MM.1S (cell line): ENCODE data around the gene SUSD2.
"Not testable (repeated sequence)": the region's sequence is repeated elsewhere in the genome, so short reads cannot be mapped to it uniquely, and the experiment has no call there.

Experiments
- EZH2 ChIP-seq: fragments of 300-600 bp; sonication (generic); optimal IDR thresholded peaks from 2 replicates; pipeline ENCODE3; 2017; ENCODE audit warnings: low read depth, mild to moderate bottlenecking, antibody characterized with exemption, low read length, mixed read lengths
- EZH2phosphoT487 ChIP-seq: fragments of 300-600 bp; sonication (generic); IDR thresholded peaks from 2 replicates; pipeline ENCODE4 v1.6.1; 2018; ENCODE audit warnings: antibody characterized with exemption, low read length
- TF ChIP-seq, protein P1 (sequence below): fragments of 300-600 bp; sonication (generic); IDR thresholded peaks from 2 replicates; pipeline ENCODE4 v1.5.1; 2016; ENCODE audit warnings: antibody characterized with exemption, low read length, mixed read lengths

DNA sequence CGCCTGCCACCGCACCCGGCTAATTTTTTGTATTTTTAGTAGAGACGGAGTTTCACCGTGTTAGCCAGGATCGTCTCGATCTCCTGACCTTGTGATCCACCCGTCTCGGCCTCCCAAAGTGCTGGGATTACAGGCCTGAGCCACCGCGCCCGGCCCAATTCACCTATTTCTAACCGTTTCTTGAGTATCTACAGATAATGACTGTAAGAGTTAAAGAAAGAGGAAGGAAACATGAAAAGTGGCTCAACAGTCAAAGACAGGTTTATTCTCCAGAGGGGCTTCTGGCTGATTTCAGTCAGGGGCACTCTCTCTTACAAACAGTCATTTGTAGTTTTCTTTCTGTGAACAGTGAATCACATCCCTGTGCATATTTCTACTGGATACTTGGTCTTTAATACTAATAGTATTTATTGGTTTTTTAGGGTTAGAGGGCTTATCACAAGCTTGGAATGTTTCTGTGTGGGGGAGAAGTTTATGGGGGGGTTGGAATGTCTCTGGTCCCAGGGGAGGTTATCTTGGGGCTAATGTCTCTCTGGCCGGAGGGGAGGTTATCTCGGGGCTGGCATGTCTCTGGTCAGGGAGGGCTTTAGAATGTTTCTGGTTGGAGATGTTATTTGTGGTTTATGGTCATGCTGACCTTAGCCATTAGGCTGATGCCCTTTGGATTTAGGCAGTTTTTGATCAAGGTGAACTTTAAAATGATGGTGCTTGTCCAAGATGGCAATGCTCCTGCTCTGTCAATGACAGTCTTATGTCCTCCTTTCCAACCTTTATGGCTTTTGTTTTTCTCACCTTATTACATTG lies 25.4 kb downstream of the SUSD2 start:
- TF ChIP-seq, protein P1, sequence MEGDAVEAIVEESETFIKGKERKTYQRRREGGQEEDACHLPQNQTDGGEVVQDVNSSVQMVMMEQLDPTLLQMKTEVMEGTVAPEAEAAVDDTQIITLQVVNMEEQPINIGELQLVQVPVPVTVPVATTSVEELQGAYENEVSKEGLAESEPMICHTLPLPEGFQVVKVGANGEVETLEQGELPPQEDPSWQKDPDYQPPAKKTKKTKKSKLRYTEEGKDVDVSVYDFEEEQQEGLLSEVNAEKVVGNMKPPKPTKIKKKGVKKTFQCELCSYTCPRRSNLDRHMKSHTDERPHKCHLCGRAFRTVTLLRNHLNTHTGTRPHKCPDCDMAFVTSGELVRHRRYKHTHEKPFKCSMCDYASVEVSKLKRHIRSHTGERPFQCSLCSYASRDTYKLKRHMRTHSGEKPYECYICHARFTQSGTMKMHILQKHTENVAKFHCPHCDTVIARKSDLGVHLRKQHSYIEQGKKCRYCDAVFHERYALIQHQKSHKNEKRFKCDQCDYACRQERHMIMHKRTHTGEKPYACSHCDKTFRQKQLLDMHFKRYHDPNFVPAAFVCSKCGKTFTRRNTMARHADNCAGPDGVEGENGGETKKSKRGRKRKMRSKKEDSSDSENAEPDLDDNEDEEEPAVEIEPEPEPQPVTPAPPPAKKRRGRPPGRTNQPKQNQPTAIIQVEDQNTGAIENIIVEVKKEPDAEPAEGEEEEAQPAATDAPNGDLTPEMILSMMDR: not testable (repeated sequence)
- not testable (repeated sequence) for TF ChIP-seq EZH2, EZH2phosphoT487
